Aorta (tissue), 5 donors: ENCODE measurements around the gene SLIT3. TPM values are rescaled to one million over a fixed set of nuclear protein-coding genes. Genes with fewer than 3 reads are reported as not detected.

Experiments
- ATAC-seq: fragments of 200-7000 bp; cut with Tn5 transposase; one replicate; pipeline ENCODE4 v1.9.1; 2022; ENCODE audit warnings: moderate library complexity; ENCODE audit not compliant: low FRiP score
- DNase-seq, 2 donors: peaks; one replicate each; pipeline ENCODE4 v3.0.0-alpha.2; 2020
- H3K27ac ChIP-seq, 2 donors: one replicate each; pipeline ENCODE4 v1.5.1; 2013; ENCODE audit warnings: low read length in 2 of 2, mild to moderate bottlenecking in 2 of 2, moderate library complexity in 2 of 2, control low read depth in 1 of 2, inconsistent platforms in 1 of 2, low read depth in 1 of 2
- H3K27me3 ChIP-seq, 2 donors: one replicate each; pipeline ENCODE4 v1.6.1; 2013; ENCODE audit warnings: control low read depth in 1 of 2, low read length in 1 of 2, mild to moderate bottlenecking in 1 of 2, moderate library complexity in 1 of 2; ENCODE audit not compliant: insufficient read depth in 2 of 2, control insufficient read depth in 1 of 2
- H3K36me3 ChIP-seq, 2 donors: one replicate each; pipeline ENCODE4 v1.6.1; 2013; ENCODE audit warnings: control low read depth in 1 of 2, low read length in 1 of 2, mild to moderate bottlenecking in 1 of 2; ENCODE audit not compliant: insufficient read depth in 2 of 2, control insufficient read depth in 1 of 2
- H3K4me1 ChIP-seq, 2 donors: one replicate each; pipeline ENCODE4 v1.6.1; 2013; ENCODE audit warnings: low read length in 2 of 2, control low read depth in 1 of 2, mild to moderate bottlenecking in 1 of 2, moderate library complexity in 1 of 2; ENCODE audit not compliant: insufficient read depth in 2 of 2, control insufficient read depth in 1 of 2
- H3K4me3 ChIP-seq, 2 donors: one replicate each; pipeline ENCODE4 v1.5.1; 2013; ENCODE audit warnings: low read length in 2 of 2, control low read depth in 1 of 2, mild to moderate bottlenecking in 1 of 2
- H3K9me3 ChIP-seq: one replicate; pipeline ENCODE4 v1.6.1; 2013; ENCODE audit warnings: mild to moderate bottlenecking, low read length; ENCODE audit not compliant: control insufficient read depth
- WGBS, 2 donors: extraction: QIAGEN DNeasy Blood & Tissue Kit; methylation state at CpG; one replicate each; pipeline ENCODE4 v1.1.7; 2013; 5-methylcytosine and 5-hydroxymethylcytosine counted together
- intact Hi-C, 2 donors: fragments of 100-400 bp; cut with DNase I; formaldehyde crosslinking; loops; one replicate each; pipeline versions ENCODE4 v1.14.2 to v1.15.0; 2022
- polyA plus RNA-seq, 2 donors: library from polyadenylated mRNA; stranded (reverse); fragments of 200-250 nt; gene quantifications; one replicate each; pipeline ENCODE4 v1.2.3, GENCODE V29; 2013
- total RNA-seq, 2 donors: library from RNA; stranded (reverse); fragmentation: NEBNext Ultra II Directional; extraction: Animal tissue kit (Norgen Biotek cat#: 25700); gene quantifications; one replicate each; pipeline ENCODE4 v1.2.1, GENCODE V29; 2021
- donor health status: healthy with polysubstance abuse.
- donor health status: Bipolar disorder and iron deficiency.
- donor health status: DM: no; HTN: no; CAD: no.
- donor health status: DM: no; HTN: no; CAD: no.
- donor health status: DM: yes; HTN: yes; CAD: no.

SLIT3 gene
- total and polyA plus RNA-seq, 4 donors = 8.6 to 108 (median 77.0) TPM

- no peak overlapping the region for H3K27ac ChIP-seq
- no peak for DNase-seq
- intact Hi-C loops = loop anchor here (5.0 to 10.0 kb wide), 3 partner anchors 619 to 891 kb away; partner anchors contain the start of gene SLIT3 (in 2 of the 2)
These were observed 617.6 kb downstream of the SLIT3 start for GRCh38 chr5:168683247-168683926.

GRCh38 chr5:168681556-168682183, 619.3 kb downstream of the SLIT3 start:
- DNase-seq (peak in 1 of 2 donors; percentile 70), ATAC-seq (peak; percentile 45)
- Histone ChIP-seq H3K27me3 (no peaks in the 10 kb centered on the region), H3K27ac (no peak overlapping the region), H3K9me3 (no peaks in the 10 kb centered on the region), H3K36me3 (no peaks in the 10 kb centered on the region), H3K4me1 (no peaks in the 10 kb centered on the region), H3K4me3 (no peak overlapping the region)
- intact Hi-C loops = loop anchor here (5.0 to 10.0 kb wide), 3 partner anchors 621 to 893 kb away; partner anchors contain the start of gene SLIT3 (in 2 of the 2)
- WGBS, 2 donors = 32 to 42% methylated on average over 4 of the region's 4 CpGs

More at GRCh38 chr5:168683247-168683926, 617.6 kb downstream of the SLIT3 start:
- H3K36me3 ChIP-seq = no peaks in the 10 kb centered on the region
- no peaks in the 10 kb centered on the region for H3K9me3 ChIP-seq
- WGBS, 2 donors = 79 to 81% methylated on average over 15 of the region's 15 CpGs
- H3K4me3 ChIP-seq = no peak overlapping the region
- no peak for ATAC-seq
- H3K4me1 ChIP-seq = no peaks in the 10 kb centered on the region
- no peaks in the 10 kb centered on the region for H3K27me3 ChIP-seq

GRCh38 chr5:168680395-168680794, 620.5 kb downstream of the SLIT3 start:
- Histone ChIP-seq H3K27me3 (no peaks in the 10 kb centered on the region), H3K36me3 (no peaks in the 10 kb centered on the region), H3K9me3 (no peaks in the 10 kb centered on the region), H3K4me3 (no peak overlapping the region), H3K4me1 (no peaks in the 10 kb centered on the region), H3K27ac (no peak overlapping the region)
- WGBS, 2 donors = 48 to 51% methylated on average over 2 of the region's 2 CpGs
- ATAC-seq (no peak), DNase-seq (no peak)
- intact Hi-C loops = loop anchor here (5.0 to 10.0 kb wide), 3 partner anchors 622 to 894 kb away; partner anchors contain the start of gene SLIT3 (in 2 of the 2)

- DNase-seq = peak; percentile 73 to 84
- Histone ChIP-seq H3K27ac (no peak overlapping the region), H3K4me1 (no peaks in the 10 kb centered on the region), H3K27me3 (no peaks in the 10 kb centered on the region), H3K4me3 (no peak overlapping the region), H3K36me3 (no peaks in the 10 kb centered on the region), H3K9me3 (no peaks in the 10 kb centered on the region)
- intact Hi-C loops = no loop called here
- 4 to 5% methylated on average over 9 of the region's 9 CpGs for WGBS, 2 donors
- peak; percentile 64 for ATAC-seq
These were observed 621.4 kb downstream of the SLIT3 start for GRCh38 chr5:168679515-168679920.

- H3K27me3 ChIP-seq = no peaks in the 10 kb centered on the region
- no peak overlapping the region for H3K4me3 ChIP-seq
- no peaks in the 10 kb centered on the region for H3K4me1 ChIP-seq
- no peak overlapping the region for H3K27ac ChIP-seq
- ATAC-seq (no peak), DNase-seq (no peak)
- H3K9me3 ChIP-seq = no peaks in the 10 kb centered on the region
- no peaks in the 10 kb centered on the region for H3K36me3 ChIP-seq
- intact Hi-C loops = loop anchor here in 1 of 2 donors (2.0 kb wide), 1 partner anchor 904 kb away; no protein-coding TSS in a partner anchor
- 89 to 90% methylated on average over 4 of the region's 4 CpGs for WGBS, 2 donors
These were observed 624.4 kb downstream of the SLIT3 start for GRCh38 chr5:168676501-168676900.

GRCh38 chr5:168675883-168676408, 625.0 kb downstream of the SLIT3 start:
- no peak for DNase-seq
- Histone ChIP-seq H3K9me3 (no peaks in the 10 kb centered on the region), H3K4me1 (no peaks in the 10 kb centered on the region), H3K27me3 (no peaks in the 10 kb centered on the region), H3K27ac (no peak overlapping the region), H3K4me3 (no peak overlapping the region), H3K36me3 (no peaks in the 10 kb centered on the region)
- ATAC-seq = no peak
- intact Hi-C loops = loop anchor here in 1 of 2 donors (2.0 kb wide), 1 partner anchor 905 kb away; no protein-coding TSS in a partner anchor
- WGBS, 2 donors = 93 to 95% methylated on average over 2 of the region's 2 CpGs

- no peaks in the 10 kb centered on the region for H3K9me3 ChIP-seq
- DNase-seq (no peak), ATAC-seq (no peak)
- intact Hi-C loops = no loop called here
- H3K27me3 ChIP-seq = no peaks in the 10 kb centered on the region
- no peaks in the 10 kb centered on the region for H3K4me1 ChIP-seq
- no peak overlapping the region for H3K4me3 ChIP-seq
- H3K27ac ChIP-seq = no peak overlapping the region
- 93% methylated on average over 5 of the region's 5 CpGs for WGBS, 2 donors
- H3K36me3 ChIP-seq = no peaks in the 10 kb centered on the region
These were observed 626.0 kb downstream of the SLIT3 start for GRCh38 chr5:168674893-168675482.

- intact Hi-C loops = no loop called here
- ATAC-seq = no peak
These were observed 628.1 kb downstream of the SLIT3 start for GRCh38 chr5:168672888-168673287.

More at GRCh38 chr5:168672888-168673287, 628.1 kb downstream of the SLIT3 start:
- Histone ChIP-seq H3K4me3 (no peak overlapping the region), H3K9me3 (no peaks in the 10 kb centered on the region), H3K36me3 (no peaks in the 10 kb centered on the region), H3K27ac (no peak overlapping the region), H3K27me3 (no peaks in the 10 kb centered on the region), H3K4me1 (no peaks in the 10 kb centered on the region)
- DNase-seq = no peak
- WGBS, 2 donors = 84 to 90% methylated on average over 4 of the region's 4 CpGs
